ENCODE results near the gene FAF1.
"Not testable (repeated sequence)": the region's sequence is repeated elsewhere in the genome, so short reads cannot be mapped to it uniquely, and the experiment has no call there.

The FAF1 gene

GRCh38 chr1:50907610-50908009, 52.5 kb downstream of the FAF1 start:
- DNase-seq (ENCODE audit: low spot score) = not testable (repeated sequence)

DNA sequence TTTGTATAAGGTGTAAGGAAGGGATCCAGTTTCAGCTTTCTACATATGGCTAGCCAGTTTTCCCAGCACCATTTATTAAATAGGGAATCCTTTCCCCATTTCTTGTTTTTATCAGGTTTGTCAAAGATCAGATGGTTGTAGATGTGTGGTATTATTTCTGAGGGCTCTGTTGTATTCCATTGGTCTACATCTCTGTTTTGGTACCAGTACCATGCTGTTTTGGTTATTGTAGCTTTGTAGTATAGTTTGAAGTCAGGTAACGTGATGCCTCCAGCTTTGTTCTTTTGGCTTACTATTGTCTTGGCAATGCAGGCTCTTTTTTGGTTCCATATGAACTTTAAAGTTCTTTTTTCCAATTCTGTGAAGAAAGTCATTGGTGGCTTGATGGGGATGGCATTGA, 54.0 kb downstream of the FAF1 start:
- DNase-seq (ENCODE audit: low spot score) = not testable (repeated sequence)

- DNase-seq (ENCODE audit: low spot score) = no peak
Measured at GRCh38 chr1:50902419-50902818, 57.6 kb downstream of the FAF1 start.

DNA sequence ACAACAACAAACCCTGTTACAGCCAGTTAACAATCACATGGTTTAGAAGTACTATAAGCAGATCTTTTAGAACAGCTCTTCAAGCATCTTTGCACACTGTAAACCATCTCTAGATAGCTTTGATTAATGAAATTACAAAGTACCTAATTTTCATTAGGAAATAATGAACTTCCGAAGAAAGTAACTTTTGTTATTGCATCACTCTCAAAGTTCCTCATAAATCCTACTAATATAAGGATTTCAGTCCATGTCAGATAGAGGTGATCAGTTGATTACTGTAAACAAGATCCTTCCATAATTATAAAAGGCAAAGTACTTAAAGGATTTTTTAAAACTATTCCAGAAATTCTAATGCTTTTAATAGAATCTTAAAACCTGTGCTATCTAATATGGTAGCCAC, 58.2 kb downstream of the FAF1 start:
- DNase-seq (ENCODE audit: low spot score) = no peak

GRCh38 chr1:50898773-50899172, 61.3 kb downstream of the FAF1 start:
- DNase-seq (ENCODE audit: low spot score) = no peak

- DNase-seq (ENCODE audit: low spot score) = no peak
Measured at GRCh38 chr1:50894340-50894739, 65.7 kb downstream of the FAF1 start.

- no peak for DNase-seq (ENCODE audit: low spot score)
Measured at GRCh38 chr1:50893466-50893865, 66.6 kb downstream of the FAF1 start.

DNA sequence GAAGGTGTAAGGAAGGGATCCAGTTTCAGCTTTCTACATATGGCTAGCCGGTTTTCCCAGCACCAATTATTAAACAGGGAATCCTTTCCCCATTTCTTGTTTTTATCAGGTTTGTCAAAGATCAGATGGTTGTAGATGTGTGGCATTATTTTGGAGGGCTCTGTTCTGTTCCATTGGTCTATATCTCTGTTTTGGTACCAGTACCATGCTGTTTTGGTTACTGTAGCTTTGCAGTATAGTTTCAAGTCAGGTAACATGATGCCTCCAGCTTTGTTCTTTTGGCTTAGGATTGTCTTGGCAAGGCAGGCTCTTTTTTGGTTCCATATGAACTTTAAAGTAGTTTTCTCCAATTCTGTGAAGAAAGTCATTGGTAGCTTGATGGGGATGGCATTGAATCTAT, 72.5 kb downstream of the FAF1 start:
- DNase-seq (ENCODE audit: low spot score) = not testable (repeated sequence)

DNA sequence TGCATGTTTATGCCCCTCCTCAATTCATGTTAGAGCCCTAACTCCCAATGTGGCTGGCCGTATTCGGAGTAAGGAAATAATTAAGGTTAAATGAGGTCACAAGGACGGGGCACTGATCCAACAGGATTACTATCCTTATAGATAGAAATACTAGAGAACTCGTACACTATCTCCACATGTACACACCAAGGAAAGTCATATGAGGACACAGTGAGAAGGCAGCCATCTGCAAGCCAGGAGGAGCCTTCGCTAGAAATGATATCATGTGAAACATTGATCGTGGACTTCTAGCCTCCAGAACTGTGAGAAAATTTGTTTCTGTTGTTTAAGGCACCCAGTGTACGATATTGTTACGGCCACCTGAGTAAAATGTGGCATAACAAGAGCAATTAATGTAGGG, 79.7 kb downstream of the FAF1 start:
- DNase-seq (ENCODE audit: low spot score) = no peak

- no peak for DNase-seq (ENCODE audit: low spot score)
Measured at GRCh38 chr1:50879137-50879536, 80.9 kb downstream of the FAF1 start.

- no peak for DNase-seq (ENCODE audit: low spot score)
Measured at GRCh38 chr1:50878434-50878833, 81.6 kb downstream of the FAF1 start.

GRCh38 chr1:50877641-50878040, 82.4 kb downstream of the FAF1 start:
- DNase-seq (ENCODE audit: low spot score) = no peak

DNA sequence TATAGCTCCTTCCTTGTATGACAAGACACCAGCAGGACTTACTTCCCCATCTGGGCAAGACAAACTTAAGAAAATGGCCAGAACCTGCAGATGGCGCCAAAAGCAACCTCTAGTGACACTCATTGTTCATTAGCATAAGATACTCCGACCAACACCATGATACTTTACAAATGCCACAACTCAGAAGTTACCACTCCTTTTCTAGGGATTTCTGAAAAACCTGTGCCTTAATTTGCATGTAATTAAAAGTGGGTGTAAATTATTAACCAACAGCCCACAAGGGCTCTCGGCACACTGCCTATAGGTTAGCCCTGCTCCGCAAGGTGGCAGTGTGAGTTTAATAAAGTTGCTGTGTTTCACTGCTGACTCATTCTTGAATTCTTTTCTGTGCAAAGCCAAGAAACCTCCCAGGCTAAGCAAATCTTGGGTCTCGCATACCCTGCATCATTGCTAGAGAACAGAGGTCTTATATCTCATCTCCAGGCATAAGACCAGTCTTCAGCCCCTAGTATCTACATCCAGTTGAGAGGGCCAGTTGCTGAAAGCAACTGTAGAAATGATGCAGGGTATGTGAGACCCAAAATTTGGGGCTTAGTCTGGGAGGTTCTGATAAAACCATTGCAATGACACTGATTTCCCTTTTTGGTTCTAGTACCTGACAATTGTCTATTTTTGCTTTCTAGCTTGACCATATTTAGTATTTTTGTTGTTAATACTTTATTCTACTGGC, 86.4 kb downstream of the FAF1 start:
- peak; percentile 4 for DNase-seq (ENCODE audit: low spot score)

DNA sequence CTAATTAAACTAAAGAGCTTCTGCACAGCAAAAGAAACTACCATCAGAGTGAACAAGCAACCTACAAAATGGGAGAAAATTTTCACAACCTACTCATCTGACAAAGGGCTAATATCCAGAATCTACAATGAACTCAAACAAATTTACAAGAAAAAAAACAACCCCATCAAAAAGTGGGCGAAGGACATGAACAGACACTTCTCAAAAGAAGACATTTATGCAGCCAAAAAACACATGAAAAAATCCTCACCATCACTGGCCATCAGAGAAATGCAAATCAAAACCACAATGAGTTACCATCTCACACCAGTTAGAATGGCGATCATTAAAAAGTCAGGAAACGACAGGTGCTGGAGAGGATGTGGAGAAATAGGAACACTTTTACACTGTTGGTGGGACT, 95.2 kb downstream of the FAF1 start:
- not testable (repeated sequence) for DNase-seq (ENCODE audit: low spot score)

DNA sequence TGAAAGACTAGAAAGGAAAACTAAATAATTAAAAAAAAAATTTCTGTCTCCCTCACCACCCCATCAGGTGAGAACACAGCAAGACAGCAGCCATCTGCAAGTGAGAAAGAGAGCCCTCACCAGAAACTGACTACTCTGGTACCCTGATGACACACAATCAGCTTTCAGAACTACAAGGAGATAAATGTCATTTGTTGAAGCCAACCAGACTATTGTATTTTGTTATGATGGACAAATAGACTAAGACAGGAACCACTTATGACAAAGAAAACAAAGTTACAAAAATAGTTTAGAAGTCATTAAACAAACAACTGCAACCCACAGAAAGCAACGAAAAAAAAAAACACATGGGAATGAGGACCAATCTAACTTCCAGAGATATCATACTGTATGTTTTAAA, 98.3 kb downstream of the FAF1 start:
- DNase-seq (ENCODE audit: low spot score) = no peak

GRCh38 chr1:50860702-50861101, 99.4 kb downstream of the FAF1 start:
- DNase-seq (ENCODE audit: low spot score) = no peak

DNA sequence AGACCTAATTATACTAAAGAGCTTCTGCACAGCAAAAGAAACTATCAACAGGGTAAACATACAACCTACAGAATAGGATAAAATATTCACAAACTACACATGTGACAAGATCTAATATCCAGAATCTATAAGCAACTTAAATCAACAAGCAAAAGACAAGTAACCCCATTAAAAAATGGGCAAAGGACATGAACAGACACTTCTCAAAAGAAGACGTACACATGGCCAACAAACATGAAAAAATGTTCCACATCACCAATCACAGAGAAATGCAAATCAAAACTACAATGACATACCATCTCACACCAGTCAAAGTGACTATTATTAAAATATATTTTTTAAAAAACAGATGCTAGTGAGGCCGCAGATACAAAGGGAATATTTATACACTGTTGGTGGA, 99.8 kb downstream of the FAF1 start:
- DNase-seq (ENCODE audit: low spot score) = no peak

DNA sequence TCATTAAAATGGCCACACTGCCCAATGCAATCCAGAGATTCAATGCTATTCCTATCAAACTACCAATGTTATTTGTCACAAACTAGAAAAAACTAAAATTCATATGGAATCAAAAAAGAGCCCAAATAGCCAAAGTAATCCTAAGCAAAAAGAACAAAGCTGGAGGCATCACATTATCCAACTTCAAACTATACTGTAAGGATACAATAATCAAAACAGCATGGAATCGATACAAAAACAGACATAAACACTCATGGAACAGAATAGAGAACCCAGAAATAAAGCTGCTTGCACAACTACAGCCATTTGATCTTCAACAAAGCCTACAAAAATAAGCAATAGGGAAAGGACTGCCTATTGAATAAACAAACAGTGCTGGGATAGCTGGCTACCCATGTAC, 100.4 kb downstream of the FAF1 start:
- no peak for DNase-seq (ENCODE audit: low spot score)

- DNase-seq (ENCODE audit: low spot score) = no peak
Measured at GRCh38 chr1:50858761-50859160, 101.3 kb downstream of the FAF1 start.

DNA sequence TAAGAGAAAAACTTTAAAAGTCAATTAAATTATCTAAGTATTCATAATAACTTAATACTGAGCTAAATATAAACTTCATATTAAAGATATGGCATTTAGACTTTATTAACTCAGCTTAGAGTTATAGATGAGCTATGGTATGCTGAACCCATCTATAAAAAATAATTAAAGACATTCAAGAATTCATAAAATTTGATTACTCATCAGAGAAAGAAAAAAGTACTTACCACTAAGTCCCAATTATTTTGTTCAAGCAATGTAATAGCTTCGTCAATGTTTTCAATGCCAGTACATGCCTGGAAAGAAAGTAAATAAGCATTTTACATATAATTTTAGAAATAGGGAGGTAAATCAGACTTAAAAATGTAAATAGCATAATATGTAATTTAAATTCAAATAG, 102.4 kb downstream of the FAF1 start:
- DNase-seq (ENCODE audit: low spot score) = no peak

- DNase-seq (ENCODE audit: low spot score) = no peak
Measured at GRCh38 chr1:50853325-50853724, 106.7 kb downstream of the FAF1 start.

- DNase-seq (ENCODE audit: low spot score) = no peak
Measured at GRCh38 chr1:50852889-50853288, 107.2 kb downstream of the FAF1 start.

DNA sequence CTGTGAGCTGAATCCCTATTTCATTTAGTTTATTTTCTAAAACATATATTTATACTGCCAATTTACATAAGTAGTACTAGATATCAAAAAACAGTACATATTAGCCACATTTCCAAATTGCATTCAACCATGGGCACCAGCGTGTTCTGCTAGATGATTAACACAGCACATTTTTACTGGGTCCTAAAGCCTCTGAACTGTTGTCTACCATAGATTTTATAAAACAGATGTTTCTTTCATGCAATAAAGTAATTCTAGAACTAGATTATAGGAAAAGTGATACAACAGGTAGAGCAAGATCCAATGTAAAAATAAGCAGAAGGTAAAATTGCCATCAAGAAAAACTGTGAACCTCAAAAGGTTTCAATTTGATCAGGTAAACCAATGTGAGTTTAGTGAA, 108.6 kb downstream of the FAF1 start:
- no peak for DNase-seq (ENCODE audit: low spot score)

- DNase-seq (ENCODE audit: low spot score) = no peak
Measured at GRCh38 chr1:50851034-50851433, 109.0 kb downstream of the FAF1 start.

GRCh38 chr1:50847303-50847702, 112.8 kb downstream of the FAF1 start:
- DNase-seq (ENCODE audit: low spot score) = no peak
